PC-9 (cell line): ENCODE data around the gene SIPA1L3. TPM values are rescaled to one million over a fixed set of nuclear protein-coding genes. Genes with fewer than 3 reads are reported as not detected.

Experiments
- BruUV-seq: library from RNA; stranded (reverse); fragments of 400-500 nt; replicated peaks from 2 replicates; lab custom pipeline; 2021; lab: Mats Ljungman, UMichigan
- CTCF ChIA-PET: fragments of 300-600 bp; sonication (Branson Sonifier 250); formaldehyde crosslinking; loops from one replicate; lab custom pipeline; 2022; ENCODE audit warnings: antibody characterized with exemption; lab: Charles Lee
- POLR2A ChIA-PET: fragments of 300-600 bp; sonication (Branson Sonifier 250); formaldehyde crosslinking; loops from one replicate; lab custom pipeline; 2022; ENCODE audit warnings: antibody characterized with exemption; ENCODE audit not compliant: unreplicated experiment; lab: Charles Lee
- DNase-seq, 2 experiments: peaks; one replicate each; pipeline versions ENCODE4 v3.0.0 to v3.0.0-alpha.2; 2015 to 2022; ENCODE audit warnings: mixed read lengths in 1 of 2
- H2AFZ ChIP-seq: fragments of 200-600 bp; sonication (generic); 2 replicates; pipeline ENCODE4 v1.8.1; 2017; ENCODE audit warnings: antibody characterized with exemption
- H3F3A ChIP-seq: fragments of 200-600 bp; sonication (generic); 2 replicates; pipeline ENCODE4 v1.8.1; 2017; ENCODE audit warnings: antibody characterized with exemption, mild to moderate bottlenecking, low read depth; ENCODE audit not compliant: insufficient read depth
- H3K27ac ChIP-seq: fragments of 200-600 bp; sonication (generic); 2 replicates; pipeline ENCODE4 v1.6.1; 2016; ENCODE audit warnings: mixed run types
- H3K27me3 ChIP-seq: fragments of 200-600 bp; sonication (generic); 2 replicates; pipeline ENCODE4 v1.6.1; 2016; ENCODE audit warnings: low read depth, mixed run types; ENCODE audit not compliant: insufficient read depth
- H3K36me3 ChIP-seq: fragments of 200-600 bp; sonication (generic); 2 replicates; pipeline ENCODE4 v1.6.1; 2016; ENCODE audit warnings: low read depth, mixed run types
- H3K4me1 ChIP-seq: fragments of 200-600 bp; sonication (generic); replicated peaks from 2 replicates; pipeline ENCODE4 v1.6.1; 2016; ENCODE audit warnings: mixed run types; ENCODE audit not compliant: insufficient read depth
- H3K4me2 ChIP-seq: fragments of 200-600 bp; sonication (generic); 2 replicates; pipeline ENCODE4 v1.6.1; 2017; ENCODE audit warnings: mixed run types
- H3K4me3 ChIP-seq: fragments of 200-600 bp; sonication (generic); 2 replicates; pipeline ENCODE4 v1.6.1; 2016; ENCODE audit warnings: mixed run types
- H3K79me2 ChIP-seq: fragments of 200-600 bp; sonication (generic); 2 replicates; pipeline ENCODE4 v1.6.1; 2017; ENCODE audit warnings: low read depth, mixed run types
- H3K9me2 ChIP-seq: fragments of 200-600 bp; sonication (generic); 2 replicates; pipeline ENCODE4 v1.8.1; 2017; ENCODE audit warnings: mild to moderate bottlenecking; ENCODE audit not compliant: insufficient read depth
- H3K9me3 ChIP-seq: fragments of 200-600 bp; sonication (generic); 2 replicates; pipeline ENCODE4 v1.8.1; 2016; ENCODE audit warnings: low read depth; ENCODE audit not compliant: insufficient read depth
- H4K20me1 ChIP-seq: fragments of 200-600 bp; sonication (generic); 2 replicates; pipeline ENCODE4 v1.8.1; 2017; ENCODE audit not compliant: insufficient read depth
- EZH2 ChIP-seq: fragments of 200-600 bp; sonication (generic); IDR thresholded peaks from 2 replicates; pipeline ENCODE4 v1.8.0; 2017; ENCODE audit warnings: antibody characterized with exemption, low read depth
- intact Hi-C: fragments of 100-400 bp; cut with micrococcal nuclease; formaldehyde crosslinking; loops from one replicate; pipeline ENCODE4 v1.10.0; 2022; ENCODE audit not compliant: unreplicated experiment
- total RNA-seq: library from RNA; stranded (reverse); gene quantifications from 2 replicates; pipeline ENCODE4 v1.2.3, GENCODE V29; 2021
- TF ChIP-seq, protein P1 (sequence below): fragments of 200-600 bp; sonication (generic); conservative IDR thresholded peaks from 2 replicates; pipeline ENCODE4 v1.6.1; 2017; ENCODE audit warnings: mixed run types, antibody characterized with exemption, mild to moderate bottlenecking, moderate library complexity

Gene SIPA1L3
- total RNA-seq, 1 experiment from 2014 or later, result 55.2 TPM

DNA sequence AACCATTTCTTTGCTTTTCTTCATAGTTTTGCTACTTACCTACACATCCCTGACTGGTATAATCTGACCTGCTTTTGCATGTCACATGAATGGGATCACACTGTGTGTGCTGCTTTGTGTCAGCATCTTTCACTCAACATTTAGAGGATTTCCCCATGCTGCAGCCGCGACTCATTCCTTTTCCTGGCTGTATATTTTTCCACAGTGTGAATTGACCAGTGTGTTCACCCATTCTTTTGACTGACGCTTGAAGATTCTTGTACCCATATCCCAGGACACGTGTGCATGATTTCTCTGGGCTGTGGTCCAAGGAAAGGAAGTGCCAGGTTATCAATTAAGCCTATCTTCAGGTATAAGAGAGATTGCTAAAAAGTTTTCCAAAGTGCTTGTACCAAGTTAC is 198.6 kb downstream of the SIPA1L3 start:
- no peak for DNase-seq
- H2AFZ ChIP-seq, result no peak overlapping the region
- no peaks in the 10 kb centered on the region for H3K9me2 ChIP-seq
- BruUV-seq, result no TSS peak
- no peaks in the 10 kb centered on the region for H3K9me3 ChIP-seq
- intact Hi-C loops, result no loop called here
- peaks cover 4% of the 10 kb centered on the region; the same call in 1 of the 2 replicates for H3K36me3 ChIP-seq
- H3F3A ChIP-seq, result no peaks in the 10 kb centered on the region
- ChIA-PET CTCF (no interaction called here), POLR2A (no interaction called here)
- no peaks in the 10 kb centered on the region for H3K27me3 ChIP-seq
- H3K79me2 ChIP-seq, result no peaks in the 10 kb centered on the region
- H3K4me1 ChIP-seq, result no peaks in the 10 kb centered on the region
- H3K4me3 ChIP-seq, result no peak overlapping the region
- no peak overlapping the region for H3K27ac ChIP-seq
- H3K4me2 ChIP-seq, result no peak overlapping the region
- TF ChIP-seq, protein P1, sequence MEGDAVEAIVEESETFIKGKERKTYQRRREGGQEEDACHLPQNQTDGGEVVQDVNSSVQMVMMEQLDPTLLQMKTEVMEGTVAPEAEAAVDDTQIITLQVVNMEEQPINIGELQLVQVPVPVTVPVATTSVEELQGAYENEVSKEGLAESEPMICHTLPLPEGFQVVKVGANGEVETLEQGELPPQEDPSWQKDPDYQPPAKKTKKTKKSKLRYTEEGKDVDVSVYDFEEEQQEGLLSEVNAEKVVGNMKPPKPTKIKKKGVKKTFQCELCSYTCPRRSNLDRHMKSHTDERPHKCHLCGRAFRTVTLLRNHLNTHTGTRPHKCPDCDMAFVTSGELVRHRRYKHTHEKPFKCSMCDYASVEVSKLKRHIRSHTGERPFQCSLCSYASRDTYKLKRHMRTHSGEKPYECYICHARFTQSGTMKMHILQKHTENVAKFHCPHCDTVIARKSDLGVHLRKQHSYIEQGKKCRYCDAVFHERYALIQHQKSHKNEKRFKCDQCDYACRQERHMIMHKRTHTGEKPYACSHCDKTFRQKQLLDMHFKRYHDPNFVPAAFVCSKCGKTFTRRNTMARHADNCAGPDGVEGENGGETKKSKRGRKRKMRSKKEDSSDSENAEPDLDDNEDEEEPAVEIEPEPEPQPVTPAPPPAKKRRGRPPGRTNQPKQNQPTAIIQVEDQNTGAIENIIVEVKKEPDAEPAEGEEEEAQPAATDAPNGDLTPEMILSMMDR, result no peak
- TF ChIP-seq EZH2, result no peak
- H4K20me1 ChIP-seq, result no peaks in the 10 kb centered on the region

DNA sequence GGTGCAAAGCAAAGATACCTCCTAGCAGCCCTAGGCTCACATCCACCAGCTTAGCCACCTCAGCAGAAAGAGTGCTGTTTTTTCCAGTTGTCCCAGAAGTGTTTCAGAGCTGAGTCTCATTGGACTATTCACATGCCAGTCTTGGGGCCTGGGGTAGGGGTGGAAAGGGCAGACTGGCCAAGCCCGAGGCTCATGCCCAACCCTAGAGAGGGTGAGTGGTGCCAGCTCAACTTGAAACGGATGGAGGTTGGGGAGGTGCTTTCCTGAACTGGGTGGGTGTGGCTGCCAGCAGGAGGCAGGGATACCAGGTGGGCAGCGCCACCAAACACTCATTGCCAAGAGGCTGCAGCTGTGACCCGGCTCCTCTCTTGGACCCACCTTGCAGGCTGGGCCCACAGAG is 200.1 kb downstream of the SIPA1L3 start:
- DNase-seq, result no peak
- Histone ChIP-seq H3K4me3 (no peak overlapping the region), H4K20me1 (no peaks in the 10 kb centered on the region), H3K9me3 (no peaks in the 10 kb centered on the region), H3F3A (peaks cover 7% of the 10 kb centered on the region; the same call in 1 of the 2 replicates), H3K27me3 (no peaks in the 10 kb centered on the region), H2AFZ (no peak overlapping the region), H3K27ac (no peak overlapping the region), H3K9me2 (no peaks in the 10 kb centered on the region), H3K36me3 (no peaks in the 10 kb centered on the region; the same call in 1 of the 2 replicates), H3K4me1 (no peaks in the 10 kb centered on the region), H3K4me2 (no peak overlapping the region), H3K79me2 (no peaks in the 10 kb centered on the region)
- POLR2A ChIA-PET, result no interaction called here
- BruUV-seq, result no TSS peak
- intact Hi-C loops, result no loop called here
- CTCF ChIA-PET, result no interaction called here
- TF ChIP-seq EZH2, result no peak
- TF ChIP-seq, protein P1, result no peak

DNA sequence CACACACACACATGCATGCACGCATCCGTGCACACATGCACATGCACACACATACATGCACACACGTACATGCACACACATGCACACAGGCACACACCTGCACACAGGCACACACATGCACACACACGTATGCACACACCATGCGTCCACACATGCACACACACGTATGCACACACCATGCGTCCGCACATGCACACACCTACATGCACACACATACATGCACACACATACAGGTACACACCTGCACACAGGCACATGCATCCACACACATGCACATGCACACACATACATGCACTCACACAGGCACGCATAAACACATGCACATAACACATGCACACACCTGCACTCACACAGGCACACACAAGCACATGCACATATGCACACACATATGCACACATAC is 204.9 kb downstream of the SIPA1L3 start:
- intact Hi-C loops, result no loop called here
- H3K79me2 ChIP-seq, result no peaks in the 10 kb centered on the region
- DNase-seq, result no peak
- BruUV-seq, result no TSS peak
- no peak overlapping the region for H3K27ac ChIP-seq
- CTCF ChIA-PET, result interaction anchor here (0.5 to 0.7 kb wide), 2 partner anchors 49 to 108 kb away, joined by 3 read pairs; no protein-coding TSS in a partner anchor
- peaks cover 8% of the 10 kb centered on the region; the same call in 1 of the 2 replicates for H3F3A ChIP-seq
- H3K4me2 ChIP-seq, result no peak overlapping the region
- no peak for TF ChIP-seq EZH2
- TF ChIP-seq, protein P1, result no peak
- H3K4me1 ChIP-seq, result no peaks in the 10 kb centered on the region
- H3K36me3 ChIP-seq, result no peaks in the 10 kb centered on the region; the same call in 1 of the 2 replicates
- H3K4me3 ChIP-seq, result no peak overlapping the region
- POLR2A ChIA-PET, result no interaction called here
- no peaks in the 10 kb centered on the region for H4K20me1 ChIP-seq
- H3K27me3 ChIP-seq, result no peaks in the 10 kb centered on the region
- no peaks in the 10 kb centered on the region for H3K9me3 ChIP-seq
- H2AFZ ChIP-seq, result no peak overlapping the region
- H3K9me2 ChIP-seq, result no peaks in the 10 kb centered on the region
